OCI-LY1 (cell line): ENCODE data around the gene PVALB.

ENCODE experiments used
- CTCF ChIP-seq: fragments of 200-600 bp; sonication (generic), shearing (Covaris generic); IDR thresholded peaks from 2 replicates; pipeline ENCODE4 v1.5.1; 2017; ENCODE audit warnings: mild to moderate bottlenecking, antibody characterized with exemption, low read length, moderate library complexity, mixed read lengths
- EZH2 ChIP-seq: fragments of 200-600 bp; sonication (generic), shearing (Covaris generic); IDR thresholded peaks from 2 replicates; pipeline ENCODE4 v1.8.0; 2017; ENCODE audit warnings: borderline replicate concordance, mixed run types, mild to moderate bottlenecking, antibody characterized with exemption, low read length, moderate library complexity, mixed read lengths

- TF ChIP-seq CTCF = no peak
- no peak for TF ChIP-seq EZH2
Measured at GRCh38 chr22:36809351-36809750, 7.5 kb downstream of the PVALB start.
